IMR-90 (cell line): Measurements from ENCODE around the gene CANX. TPM values are rescaled to one million over a fixed set of nuclear protein-coding genes. Genes with fewer than 3 reads are reported as not detected.

Source experiments
- ATAC-seq: fragments of 200-7000 bp; cut with Tn5 transposase; 2 replicates; pipeline ENCODE4 v1.9.1; 2020; ENCODE audit warnings: low read depth, mild to moderate bottlenecking, moderate library complexity
- BruUV-seq: library from RNA; stranded (reverse); fragments of 400-500 nt; replicated peaks from 2 replicates; lab custom pipeline; 2021; lab: Mats Ljungman, UMichigan
- CTCF ChIA-PET: fragments of 300-600 bp; formaldehyde crosslinking; extraction: SDS; loops from one replicate; lab custom pipeline; 2021; ENCODE audit warnings: antibody characterized with exemption; lab: Yijun Ruan, JAX
- POLR2A ChIA-PET: fragments of 300-600 bp; sonication (Branson Sonifier 250); formaldehyde crosslinking; loops from one replicate; lab custom pipeline; 2022; ENCODE audit warnings: antibody characterized with exemption; ENCODE audit not compliant: unreplicated experiment; lab: Charles Lee
- DNase-seq: peaks from one replicate; pipeline ENCODE4 v3.0.0; 2013
- H2AFZ ChIP-seq: replicated peaks from 2 replicates; pipeline ENCODE3; 2013; ENCODE audit warnings: low read length, mild to moderate bottlenecking; ENCODE audit not compliant: poor library complexity
- H2AK5ac ChIP-seq: 2 replicates; pipeline ENCODE4 v1.6.1; 2013; ENCODE audit warnings: low read depth, low read length, inconsistent platforms
- H2AK9ac ChIP-seq: replicated peaks from 2 replicates; pipeline ENCODE3; 2013; ENCODE audit warnings: mild to moderate bottlenecking, low read depth, low read length, moderate library complexity; ENCODE audit not compliant: poor library complexity
- H2BK120ac ChIP-seq: 2 replicates; pipeline ENCODE4 v1.6.1; 2013; ENCODE audit warnings: low read depth, low read length, inconsistent platforms
- H2BK15ac ChIP-seq: 3 replicates; pipeline ENCODE4 v1.6.1; 2013; ENCODE audit warnings: low read depth, low read length, inconsistent platforms
- H2BK20ac ChIP-seq: 2 replicates; pipeline ENCODE4 v1.6.1; 2013; ENCODE audit warnings: low read depth, mild to moderate bottlenecking, inconsistent platforms, low read length, moderate library complexity
- H2BK5ac ChIP-seq: 2 replicates; pipeline ENCODE4 v1.6.1; 2013; ENCODE audit warnings: mild to moderate bottlenecking, low read depth, low read length, inconsistent platforms; ENCODE audit not compliant: poor library complexity, severe bottlenecking
- H3K14ac ChIP-seq: replicated peaks from 2 replicates; pipeline ENCODE4 v1.6.1; 2013; ENCODE audit warnings: low read depth, low read length, inconsistent platforms
- H3K18ac ChIP-seq: 2 replicates; pipeline ENCODE4 v1.6.1; 2013; ENCODE audit warnings: low read depth, low read length, control low read depth
- H3K23ac ChIP-seq: 2 replicates; pipeline ENCODE4 v1.6.1; 2013; ENCODE audit warnings: low read depth, low read length, inconsistent platforms
- H3K27ac ChIP-seq: 2 replicates; pipeline ENCODE4 v1.5.1; 2013; ENCODE audit warnings: mild to moderate bottlenecking, control low read depth, low read length; ENCODE audit not compliant: insufficient read depth
- H3K27me3 ChIP-seq: 2 replicates; pipeline ENCODE4 v1.6.1; 2013; ENCODE audit warnings: low read length; ENCODE audit not compliant: control insufficient read depth, insufficient read depth
- H3K36me3 ChIP-seq: 2 replicates; pipeline ENCODE4 v1.6.1; 2013; ENCODE audit warnings: low read length, mixed read lengths; ENCODE audit not compliant: control insufficient read depth, insufficient read depth
- H3K4ac ChIP-seq: 2 replicates; pipeline ENCODE4 v1.6.1; 2013; ENCODE audit warnings: low read depth, low read length, inconsistent platforms
- H3K4me1 ChIP-seq: 2 replicates; pipeline ENCODE4 v1.6.1; 2013; ENCODE audit warnings: low read length, mixed read lengths; ENCODE audit not compliant: control insufficient read depth, insufficient read depth
- H3K4me2 ChIP-seq: 2 replicates; pipeline ENCODE4 v1.6.1; 2013; ENCODE audit warnings: low read depth, mild to moderate bottlenecking, control low read depth, low read length, moderate library complexity
- H3K4me3 ChIP-seq: 2 replicates; pipeline ENCODE4 v1.5.1; 2013; ENCODE audit warnings: low read depth, mild to moderate bottlenecking, control low read depth, low read length, moderate library complexity; ENCODE audit not compliant: insufficient read depth
- H3K56ac ChIP-seq: 2 replicates; pipeline ENCODE4 v1.6.1; 2013; ENCODE audit warnings: low read length, inconsistent platforms; ENCODE audit not compliant: insufficient read depth; ENCODE audit errors: extremely low read depth
- H3K79me1 ChIP-seq, 2 experiments: 2 replicates each; pipeline ENCODE4 v1.6.1; 2013; ENCODE audit warnings: low read length in 2 of 2, inconsistent platforms in 1 of 2, low read depth in 1 of 2
- H3K9ac ChIP-seq: 2 replicates; pipeline ENCODE4 v1.6.1; 2013; ENCODE audit warnings: low read depth, low read length, control low read depth
- H3K9me1 ChIP-seq: 2 replicates; pipeline ENCODE4 v1.6.1; 2013; ENCODE audit warnings: low read length, inconsistent platforms; ENCODE audit not compliant: insufficient read depth
- H3K9me3 ChIP-seq: 2 replicates; pipeline ENCODE4 v1.6.1; 2013; ENCODE audit warnings: low read length; ENCODE audit not compliant: control insufficient read depth, insufficient read depth
- H4K20me1 ChIP-seq: 2 replicates; pipeline ENCODE4 v1.6.1; 2013; ENCODE audit warnings: low read length, inconsistent platforms; ENCODE audit not compliant: insufficient read depth
- H4K5ac ChIP-seq: 2 replicates; pipeline ENCODE4 v1.6.1; 2013; ENCODE audit warnings: mild to moderate bottlenecking, low read depth, low read length, control low read depth
- H4K8ac ChIP-seq, 2 experiments: 2 replicates each; pipeline ENCODE4 v1.6.1; 2013; ENCODE audit warnings: low read depth in 2 of 2, low read length in 2 of 2, control low read depth in 1 of 2, inconsistent platforms in 1 of 2
- H4K91ac ChIP-seq: 2 replicates; pipeline ENCODE4 v1.6.1; 2013; ENCODE audit warnings: low read depth, low read length, inconsistent platforms; ENCODE audit not compliant: insufficient read depth
- BHLHE40 ChIP-seq: fragments of 150-350 bp; IDR thresholded peaks from 2 replicates; pipeline ENCODE4 v1.6.1; 2016; ENCODE audit warnings: mild to moderate bottlenecking, low read depth, low read length
- CEBPB ChIP-seq: IDR thresholded peaks from 2 replicates; pipeline ENCODE4 v1.6.1; 2012; ENCODE audit warnings: low read depth, low read length, improper control_type of control experiment
- CHD1 ChIP-seq: IDR thresholded peaks from 2 replicates; pipeline ENCODE4 v1.6.1; 2012; ENCODE audit warnings: low read depth, low read length, improper control_type of control experiment
- ELK1 ChIP-seq: fragments of 150-350 bp; IDR thresholded peaks from 2 replicates; pipeline ENCODE4 v1.6.1; 2016; ENCODE audit warnings: low read depth, mild to moderate bottlenecking, low read length, moderate library complexity, borderline replicate concordance
- FOS ChIP-seq: fragments of 150-350 bp; IDR thresholded peaks from 2 replicates; pipeline ENCODE4 v1.6.1; 2016; ENCODE audit warnings: low read depth, low read length
- MAFK ChIP-seq: IDR thresholded peaks from 2 replicates; pipeline ENCODE4 v1.6.1; 2012; ENCODE audit warnings: low read depth, low read length, improper control_type of control experiment
- MAZ ChIP-seq: IDR thresholded peaks from 2 replicates; pipeline ENCODE4 v1.6.1; 2012; ENCODE audit warnings: low read depth, mild to moderate bottlenecking, low read length, improper control_type of control experiment, moderate library complexity, borderline replicate concordance
- MXI1 ChIP-seq: IDR thresholded peaks from 2 replicates; pipeline ENCODE4 v1.6.1; 2012; ENCODE audit warnings: low read depth, mild to moderate bottlenecking, low read length, moderate library complexity, borderline replicate concordance
- NFE2L2 ChIP-seq: fragments of 150-350 bp; IDR thresholded peaks from 2 replicates; pipeline ENCODE4 v1.6.1; 2016; ENCODE audit warnings: low read depth, mild to moderate bottlenecking, low read length
- POLR2A ChIP-seq: IDR thresholded peaks from 2 replicates; pipeline ENCODE4 v1.6.1; 2012; ENCODE audit warnings: mild to moderate bottlenecking, low read depth, low read length
- RAD21 ChIP-seq: IDR thresholded peaks from 2 replicates; pipeline ENCODE4 v1.6.1; 2012; ENCODE audit warnings: low read length, improper control_type of control experiment
- RCOR1 ChIP-seq: IDR thresholded peaks from 2 replicates; pipeline ENCODE4 v1.6.1; 2012; ENCODE audit warnings: mild to moderate bottlenecking, low read length, improper control_type of control experiment; ENCODE audit not compliant: insufficient replicate concordance
- RFX5 ChIP-seq: IDR thresholded peaks from 2 replicates; pipeline ENCODE4 v1.8.0; 2012; ENCODE audit warnings: low read depth, mild to moderate bottlenecking, low read length, moderate library complexity
- SMC3 ChIP-seq: fragments of 150-350 bp; IDR thresholded peaks from 2 replicates; pipeline ENCODE4 v1.6.1; 2016; ENCODE audit warnings: low read depth, mild to moderate bottlenecking, antibody characterized with exemption, low read length, moderate library complexity
- USF2 ChIP-seq: fragments of 150-350 bp; IDR thresholded peaks from 2 replicates; pipeline ENCODE4 v1.6.1; 2017; ENCODE audit warnings: mild to moderate bottlenecking, antibody characterized with exemption, low read length, low read depth
- WGBS, 2 experiments: methylation state at CpG; one replicate each; pipeline versions ENCODE4 v1.1.5 to v1.1.7; 2013; ENCODE audit warnings: missing lambda C conversion rate in 2 of 2; ENCODE audit not compliant: insufficient read length in 1 of 2; ENCODE audit errors: extremely low coverage in 2 of 2; 5-methylcytosine and 5-hydroxymethylcytosine counted together
- dilution Hi-C: fragments of 300-500 bp; cut with HindIII; formaldehyde crosslinking; loops from one replicate; pipeline ENCODE4 v1.14.3; 2018; ENCODE audit warnings: low sequenced_read_pairs; ENCODE audit not compliant: unreplicated experiment
- in situ Hi-C: fragments of 300-500 bp; cut with MboI; formaldehyde crosslinking; loops from 3 replicates; pipeline ENCODE4 v1.14.3; 2019; ENCODE audit warnings: low sequenced_read_pairs, inconsistent platforms, mixed read lengths
- intact Hi-C: fragments of 100-400 bp; cut with micrococcal nuclease; formaldehyde crosslinking; loops from 2 replicates; pipeline ENCODE4 v1.10.0; 2022
- polyA plus RNA-seq, 3 experiments: library from polyadenylated mRNA; depleted of rRNA; stranded (reverse); fragments of >200 nt; gene quantifications; 2 replicates each; pipeline ENCODE4 v1.2.3, GENCODE V29; 2012; ENCODE audit warnings: low replicate concordance in 1 of 3
- total RNA-seq: library from RNA; depleted of rRNA; stranded (reverse); fragments of >200 nt; gene quantifications from 2 replicates; pipeline ENCODE4 v1.2.3, GENCODE V29; 2012
- TF ChIP-seq, protein P1 (sequence below): conservative IDR thresholded peaks from 2 replicates; pipeline ENCODE4 v1.5.1; 2012; ENCODE audit warnings: mild to moderate bottlenecking, low read depth, low read length, improper control_type of control experiment

Gene CANX
- total and polyA plus RNA-seq, 2 of the 4 experiments (the other 2 are of a cell fraction): 216 to 345 TPM

- H3K9me1 ChIP-seq: no peaks in the 10 kb centered on the region
- no TSS peak for BruUV-seq
- ChIA-PET CTCF (no interaction called here), POLR2A (no interaction called here)
- H2BK5ac ChIP-seq: no peak overlapping the region
- no peak overlapping the region for H3K4me3 ChIP-seq
- peaks cover 6 to 8% of the 10 kb centered on the region in 2 experiments for H3K79me1 ChIP-seq
- H3K14ac ChIP-seq: no peak overlapping the region
- in situ Hi-C loops: no loop called here
- H2AK5ac ChIP-seq: no peak overlapping the region
- no peak overlapping the region for H4K91ac ChIP-seq
- H3K9ac ChIP-seq: no peak overlapping the region
- no peak overlapping the region for H2BK120ac ChIP-seq
- H3K4ac ChIP-seq: no peak overlapping the region
- no peak for TF ChIP-seq POLR2A
- no peak for TF ChIP-seq MAZ
- no peak for TF ChIP-seq MXI1
- no peak for TF ChIP-seq FOS
- TF ChIP-seq, protein P1, sequence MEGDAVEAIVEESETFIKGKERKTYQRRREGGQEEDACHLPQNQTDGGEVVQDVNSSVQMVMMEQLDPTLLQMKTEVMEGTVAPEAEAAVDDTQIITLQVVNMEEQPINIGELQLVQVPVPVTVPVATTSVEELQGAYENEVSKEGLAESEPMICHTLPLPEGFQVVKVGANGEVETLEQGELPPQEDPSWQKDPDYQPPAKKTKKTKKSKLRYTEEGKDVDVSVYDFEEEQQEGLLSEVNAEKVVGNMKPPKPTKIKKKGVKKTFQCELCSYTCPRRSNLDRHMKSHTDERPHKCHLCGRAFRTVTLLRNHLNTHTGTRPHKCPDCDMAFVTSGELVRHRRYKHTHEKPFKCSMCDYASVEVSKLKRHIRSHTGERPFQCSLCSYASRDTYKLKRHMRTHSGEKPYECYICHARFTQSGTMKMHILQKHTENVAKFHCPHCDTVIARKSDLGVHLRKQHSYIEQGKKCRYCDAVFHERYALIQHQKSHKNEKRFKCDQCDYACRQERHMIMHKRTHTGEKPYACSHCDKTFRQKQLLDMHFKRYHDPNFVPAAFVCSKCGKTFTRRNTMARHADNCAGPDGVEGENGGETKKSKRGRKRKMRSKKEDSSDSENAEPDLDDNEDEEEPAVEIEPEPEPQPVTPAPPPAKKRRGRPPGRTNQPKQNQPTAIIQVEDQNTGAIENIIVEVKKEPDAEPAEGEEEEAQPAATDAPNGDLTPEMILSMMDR: no peak
- TF ChIP-seq SMC3: no peak
- TF ChIP-seq ELK1: no peak
- TF ChIP-seq RFX5: no peak
- TF ChIP-seq NFE2L2: no peak
- TF ChIP-seq RAD21: no peak
- no peak for TF ChIP-seq CHD1
- no peak for TF ChIP-seq BHLHE40
- TF ChIP-seq MAFK: no peak
- TF ChIP-seq RCOR1: no peak
- no peak for TF ChIP-seq USF2
- TF ChIP-seq CEBPB: no peak
- no peak overlapping the region for H2BK15ac ChIP-seq
- H3K4me1 ChIP-seq: no peaks in the 10 kb centered on the region
- H4K5ac ChIP-seq: no peak overlapping the region
- intact Hi-C loops: no loop called here
- H4K8ac ChIP-seq: no peak overlapping the region
- H3K36me3 ChIP-seq: peaks cover 39% of the 10 kb centered on the region
- no peak overlapping the region for H3K23ac ChIP-seq
- H3K18ac ChIP-seq: no peak overlapping the region
- H3K9me3 ChIP-seq: no peaks in the 10 kb centered on the region
- no peaks in the 10 kb centered on the region for H3K27me3 ChIP-seq
- dilution Hi-C loops: no loop called here
- 100% methylated on average over 3 of the region's 4 CpGs; no CpG with 5 or more reads in 1 of the 2 experiments for WGBS, 2 experiments
- H2AFZ ChIP-seq: no peak overlapping the region
- no peak overlapping the region for H3K56ac ChIP-seq
- ATAC-seq (no peak), DNase-seq (no peak)
- H3K4me2 ChIP-seq: no peak overlapping the region
- 0 out of 2 replicates have a peak, but pooled peaks cover 3% of the 10 kb centered on the region for H4K20me1 ChIP-seq
- H3K27ac ChIP-seq: no peak overlapping the region
- H2AK9ac ChIP-seq: no peak overlapping the region
- no peak overlapping the region for H2BK20ac ChIP-seq
These were observed 81.1 kb downstream of the CANX start for GRCh38 chr5:179779826-179780225.
